Measurements from ENCODE around the gene SCYGR5. TPM values are rescaled to one million over a fixed set of nuclear protein-coding genes. Genes with fewer than 3 reads are reported as not detected.

Gene SCYGR5
- total and polyA plus RNA-seq, 2 donors (not counting 3 experiments of a cell fraction or from before 2014, with no cell fraction given) = not detected

GRCh38 chr2:227707390-227707789 lies 40.8 kb downstream of the SCYGR5 start:
- FAIRE-seq (no peak), DNase-seq (ENCODE audit: low read depth, low spot score) (no peak)
- Histone ChIP-seq H3K9me3 (replicated peaks; ENCODE audit: control insufficient read depth, insufficient read depth, low read length) (no peaks in the 10 kb centered on the region), H3K4me1 (ENCODE audit: control insufficient read depth, extremely low read depth, insufficient read depth, low read length) (no peaks in the 10 kb centered on the region), H3K27me3 (ENCODE audit: control insufficient read depth in 2 of 2, insufficient read depth in 2 of 2, low read length in 2 of 2) (no peaks in the 10 kb centered on the region), H3K27ac (ENCODE audit: insufficient read depth, low read depth, low read length) (no peak overlapping the region), H3K36me3 (ENCODE audit: control insufficient read depth in 2 of 2, extremely low read depth in 1 of 2, insufficient read depth in 2 of 2, low read length in 2 of 2) (no peaks in the 10 kb centered on the region), H3K4me2 (ENCODE audit: insufficient read depth, low read length) (no peak overlapping the region), H3K9ac (replicated peaks; ENCODE audit: extremely low read depth, insufficient read depth, low read length) (no peak overlapping the region), H3K4me3 (replicated peaks in 1 of 3; ENCODE audit: insufficient read depth in 1 of 3, low read depth in 1 of 3, low read length in 3 of 3) (no peak overlapping the region), H2AFZ (ENCODE audit: low read depth, low read length) (no peak overlapping the region), H4K20me1 (replicated peaks; ENCODE audit: control insufficient read depth, extremely low read depth, insufficient read depth, low read length) (no peaks in the 10 kb centered on the region), H3K79me2 (ENCODE audit: control insufficient read depth, insufficient read depth, low read length) (no peaks in the 10 kb centered on the region), H3K9me1 (replicated peaks; ENCODE audit: control insufficient read depth, extremely low read depth, insufficient read depth, low read length) (no peaks in the 10 kb centered on the region)
- dilution Hi-C loops (cut with MboI; ENCODE audit: extremely low pct_ligation_motif_present, low sequenced_read_pairs) = no loop called here
- TF ChIP-seq FOS (IDR thresholded peaks at IDR 0.05; ENCODE audit: borderline replicate concordance, insufficient read depth, low read length) = no peak
- intact Hi-C loops (cut with micrococcal nuclease) = no loop called here
- CTCF ChIA-PET = interaction anchor here (1.6 kb wide), 1 partner anchor 10 kb away, joined by 4 read pairs; no protein-coding TSS in a partner anchor
- BruUV-seq (replicated peaks) = no TSS peak
- POLR2A ChIA-PET = no interaction called here

DNA sequence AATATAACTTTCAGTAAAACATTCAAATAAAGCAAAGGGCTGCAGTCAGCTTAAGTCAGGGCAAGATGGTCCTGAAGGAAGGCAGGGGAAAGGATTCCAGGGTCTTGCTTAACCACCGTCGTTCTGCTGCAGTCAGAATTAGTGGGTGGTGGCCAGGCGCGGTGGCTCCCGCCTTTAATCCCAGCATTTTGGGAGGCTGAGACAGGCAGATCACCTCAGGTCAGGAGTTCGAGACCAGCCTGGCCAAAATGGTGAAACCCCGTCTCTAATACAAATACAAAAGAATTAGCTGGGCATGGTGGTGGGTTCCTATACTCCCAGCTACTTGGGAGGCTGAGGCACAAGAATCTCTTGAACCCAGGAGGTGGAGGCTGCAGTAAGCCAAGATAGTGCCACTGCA lies 44.4 kb downstream of the SCYGR5 start:
- dilution Hi-C loops (cut with MboI; ENCODE audit: extremely low pct_ligation_motif_present, low sequenced_read_pairs) = no loop called here

More for the DNA sequence above, 44.4 kb downstream of the SCYGR5 start:
- Histone ChIP-seq H4K20me1 (replicated peaks; ENCODE audit: control insufficient read depth, extremely low read depth, insufficient read depth, low read length) (no peaks in the 10 kb centered on the region), H3K9me3 (replicated peaks; ENCODE audit: control insufficient read depth, insufficient read depth, low read length) (no peaks in the 10 kb centered on the region), H3K79me2 (ENCODE audit: control insufficient read depth, insufficient read depth, low read length) (no peaks in the 10 kb centered on the region), H3K9ac (replicated peaks; ENCODE audit: extremely low read depth, insufficient read depth, low read length) (no peak overlapping the region), H2AFZ (ENCODE audit: low read depth, low read length) (no peak overlapping the region), H3K4me1 (ENCODE audit: control insufficient read depth, extremely low read depth, insufficient read depth, low read length) (no peaks in the 10 kb centered on the region), H3K4me2 (ENCODE audit: insufficient read depth, low read length) (no peak overlapping the region), H3K36me3 (ENCODE audit: control insufficient read depth in 2 of 2, extremely low read depth in 1 of 2, insufficient read depth in 2 of 2, low read length in 2 of 2) (no peaks in the 10 kb centered on the region), H3K27ac (ENCODE audit: insufficient read depth, low read depth, low read length) (no peak overlapping the region), H3K4me3 (replicated peaks in 1 of 3; ENCODE audit: insufficient read depth in 1 of 3, low read depth in 1 of 3, low read length in 3 of 3) (no peak overlapping the region), H3K27me3 (ENCODE audit: control insufficient read depth in 2 of 2, insufficient read depth in 2 of 2, low read length in 2 of 2) (no peaks in the 10 kb centered on the region), H3K9me1 (replicated peaks; ENCODE audit: control insufficient read depth, extremely low read depth, insufficient read depth, low read length) (no peaks in the 10 kb centered on the region)
- TF ChIP-seq MYC (IDR thresholded peaks at IDR 0.05; ENCODE audit: low read depth, low read length) (no peak), GATA2 (IDR thresholded peaks at IDR 0.05; ENCODE audit: insufficient read depth, insufficient read length, low read depth, low read length) (no peak), FOS (IDR thresholded peaks at IDR 0.05; ENCODE audit: borderline replicate concordance, insufficient read depth, low read length) (no peak), JUN (IDR thresholded peaks at IDR 0.05; ENCODE audit: borderline replicate concordance, insufficient read depth, insufficient read length, low read depth) (no peak), POLR2AphosphoS5 (IDR thresholded peaks at IDR 0.05; ENCODE audit: insufficient read depth, low read depth, low read length) (no peak), POLR2A (IDR thresholded peaks at IDR 0.05; ENCODE audit: low read depth, low read length) (no peak), EZH2 (IDR thresholded peaks at IDR 0.05; ENCODE audit: borderline replicate concordance, low read depth, low read length, severe bottlenecking) (no peak)
- TF ChIP-seq, protein P1, sequence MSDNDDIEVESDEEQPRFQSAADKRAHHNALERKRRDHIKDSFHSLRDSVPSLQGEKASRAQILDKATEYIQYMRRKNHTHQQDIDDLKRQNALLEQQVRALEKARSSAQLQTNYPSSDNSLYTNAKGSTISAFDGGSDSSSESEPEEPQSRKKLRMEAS (IDR thresholded peaks at IDR 0.05; ENCODE audit: insufficient read depth, insufficient read length) = no peak
- TF ChIP-seq, protein P2, sequence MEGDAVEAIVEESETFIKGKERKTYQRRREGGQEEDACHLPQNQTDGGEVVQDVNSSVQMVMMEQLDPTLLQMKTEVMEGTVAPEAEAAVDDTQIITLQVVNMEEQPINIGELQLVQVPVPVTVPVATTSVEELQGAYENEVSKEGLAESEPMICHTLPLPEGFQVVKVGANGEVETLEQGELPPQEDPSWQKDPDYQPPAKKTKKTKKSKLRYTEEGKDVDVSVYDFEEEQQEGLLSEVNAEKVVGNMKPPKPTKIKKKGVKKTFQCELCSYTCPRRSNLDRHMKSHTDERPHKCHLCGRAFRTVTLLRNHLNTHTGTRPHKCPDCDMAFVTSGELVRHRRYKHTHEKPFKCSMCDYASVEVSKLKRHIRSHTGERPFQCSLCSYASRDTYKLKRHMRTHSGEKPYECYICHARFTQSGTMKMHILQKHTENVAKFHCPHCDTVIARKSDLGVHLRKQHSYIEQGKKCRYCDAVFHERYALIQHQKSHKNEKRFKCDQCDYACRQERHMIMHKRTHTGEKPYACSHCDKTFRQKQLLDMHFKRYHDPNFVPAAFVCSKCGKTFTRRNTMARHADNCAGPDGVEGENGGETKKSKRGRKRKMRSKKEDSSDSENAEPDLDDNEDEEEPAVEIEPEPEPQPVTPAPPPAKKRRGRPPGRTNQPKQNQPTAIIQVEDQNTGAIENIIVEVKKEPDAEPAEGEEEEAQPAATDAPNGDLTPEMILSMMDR (IDR thresholded peaks at IDR 0.05; ENCODE audit: extremely low read depth in 1 of 2, insufficient read depth in 1 of 2, low read depth in 1 of 2, low read length in 2 of 2) = no peak
- no TSS peak for BruUV-seq (replicated peaks)
- FAIRE-seq (no peak), DNase-seq (ENCODE audit: low read depth, low spot score) (no peak)
- CTCF ChIA-PET = no interaction called here
- intact Hi-C loops (cut with micrococcal nuclease) = no loop called here
- POLR2A ChIA-PET = no interaction called here
